Gastrocnemius medialis (tissue), 4 donors: Measurements from ENCODE around the gene DYNLL2. TPM values are rescaled to one million over a fixed set of nuclear protein-coding genes. Genes with fewer than 3 reads are reported as not detected.

Experiments used
- ATAC-seq, 2 donors: fragments of 150-250 bp; one replicate each; pipeline ENCODE4 v1.9.1; 2016
- DNase-seq, 2 donors: peaks; one replicate each; pipeline ENCODE4 v3.0.0-alpha.2; 2019
- H3K27ac ChIP-seq, 4 donors: fragments of 200-600 bp; sonication (generic); 1 replicate in 1 of 4; 2 replicates in 3 of 4; pipeline ENCODE4 v1.5.1; 2016 to 2018; ENCODE audit warnings: mild to moderate bottlenecking in 2 of 4, moderate library complexity in 1 of 4
- H3K27me3 ChIP-seq, 3 donors: fragments of 200-600 bp; sonication (generic) in 2 of 3; 1 replicate in 1 of 3; 2 replicates in 2 of 3; pipeline versions ENCODE4 v1.5.1 to v1.6.0; 2016 to 2019; ENCODE audit warnings: mild to moderate bottlenecking in 1 of 3, moderate library complexity in 1 of 3
- H3K36me3 ChIP-seq, 2 donors: fragments of 200-600 bp; sonication (generic) in 1 of 2; one replicate each; pipeline ENCODE4 v1.5.1; 2017 to 2018
- H3K4me1 ChIP-seq, 2 donors: fragments of 200-600 bp; sonication (generic) in 1 of 2; one replicate each; pipeline ENCODE4 v1.5.1; 2016 to 2017; ENCODE audit warnings: mild to moderate bottlenecking in 2 of 2
- H3K4me3 ChIP-seq, 4 donors: fragments of 200-600 bp; sonication (generic) in 3 of 4; 1 replicate in 1 of 4; 2 replicates in 3 of 4; pipeline ENCODE4 v1.5.1; 2016 to 2019; ENCODE audit warnings: mild to moderate bottlenecking in 2 of 4
- H3K9me3 ChIP-seq, 3 donors: fragments of 200-600 bp; sonication (generic) in 2 of 3; 1 replicate in 1 of 3; 2 replicates in 2 of 3; pipeline ENCODE4 v1.5.1; 2016 to 2019
- POLR2A ChIP-seq, 2 donors: fragments of 450-650 bp; IDR thresholded peaks; one replicate each; pipeline ENCODE4 v1.6.1; 2017; ENCODE audit warnings: antibody characterized with exemption in 2 of 2, mild to moderate bottlenecking in 2 of 2, moderate library complexity in 2 of 2
- in situ Hi-C, 4 donors: fragments of 200-750 bp; cut with MboI; loops; one replicate each; pipeline versions ENCODE4 v1.15.0 to v1.8.0; 2017; ENCODE audit warnings: low sequenced_read_pairs in 4 of 4
- intact Hi-C: fragments of 100-400 bp; cut with DNase I; formaldehyde crosslinking; loops from one replicate; pipeline ENCODE4 v1.15.1; 2023; ENCODE audit warnings: low total_unique reads
- total RNA-seq, 4 donors: library from RNA; depleted of rRNA; stranded (reverse); fragments of >200 nt; gene quantifications; one replicate each; pipeline versions ENCODE4 v1.1.0 to v1.2.3, GENCODE V29; 2016
- TF ChIP-seq, protein P1 (sequence below), 5 experiments: fragments of 450-650 bp in 3 of 5; fragments of 200-600 bp in 2 of 5; sonication (generic) in 2 of 5; IDR thresholded peaks in 4 of 5; conservative IDR thresholded peaks in 1 of 5; 1 replicate in 4 of 5; 2 replicates in 1 of 5; pipeline ENCODE4 v1.5.1; 2016 to 2019; ENCODE audit warnings: antibody characterized with exemption in 5 of 5, mild to moderate bottlenecking in 3 of 5, moderate library complexity in 3 of 5

DYNLL2 gene
- total RNA-seq, 4 donors from 2014 or later = 14.5 to 28.8 (median 20.4) TPM

DNA sequence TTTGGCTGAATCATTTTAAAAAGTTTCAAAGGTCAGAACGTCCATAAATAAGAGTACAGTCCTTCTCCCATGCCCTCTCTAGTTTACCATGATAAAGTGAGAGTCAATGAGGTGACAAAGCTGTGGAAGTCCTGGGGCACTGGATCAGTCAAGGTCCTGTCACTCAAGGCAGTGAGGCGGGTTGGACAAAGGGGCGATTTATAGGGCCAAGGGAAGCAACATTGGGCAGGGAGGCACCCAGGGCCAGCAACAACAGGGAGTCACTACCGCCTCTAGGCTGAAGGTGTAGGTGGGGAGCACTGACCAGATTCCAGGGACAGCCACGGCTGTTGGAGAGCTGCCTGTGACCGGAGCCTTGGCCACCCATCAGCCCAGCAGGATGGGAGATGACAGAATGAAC, 28.6 kb upstream of the DYNLL2 start:
- no peaks in the 10 kb centered on the region for H3K4me1 ChIP-seq
- TF ChIP-seq, protein P1, sequence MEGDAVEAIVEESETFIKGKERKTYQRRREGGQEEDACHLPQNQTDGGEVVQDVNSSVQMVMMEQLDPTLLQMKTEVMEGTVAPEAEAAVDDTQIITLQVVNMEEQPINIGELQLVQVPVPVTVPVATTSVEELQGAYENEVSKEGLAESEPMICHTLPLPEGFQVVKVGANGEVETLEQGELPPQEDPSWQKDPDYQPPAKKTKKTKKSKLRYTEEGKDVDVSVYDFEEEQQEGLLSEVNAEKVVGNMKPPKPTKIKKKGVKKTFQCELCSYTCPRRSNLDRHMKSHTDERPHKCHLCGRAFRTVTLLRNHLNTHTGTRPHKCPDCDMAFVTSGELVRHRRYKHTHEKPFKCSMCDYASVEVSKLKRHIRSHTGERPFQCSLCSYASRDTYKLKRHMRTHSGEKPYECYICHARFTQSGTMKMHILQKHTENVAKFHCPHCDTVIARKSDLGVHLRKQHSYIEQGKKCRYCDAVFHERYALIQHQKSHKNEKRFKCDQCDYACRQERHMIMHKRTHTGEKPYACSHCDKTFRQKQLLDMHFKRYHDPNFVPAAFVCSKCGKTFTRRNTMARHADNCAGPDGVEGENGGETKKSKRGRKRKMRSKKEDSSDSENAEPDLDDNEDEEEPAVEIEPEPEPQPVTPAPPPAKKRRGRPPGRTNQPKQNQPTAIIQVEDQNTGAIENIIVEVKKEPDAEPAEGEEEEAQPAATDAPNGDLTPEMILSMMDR (IDR thresholded peaks at IDR 0.05 in 4 of 5, conservative IDR thresholded peaks at IDR 0.05 in 1 of 5) = no peak
- no peak for TF ChIP-seq POLR2A (IDR thresholded peaks at IDR 0.05)
- peaks cover 0 to 3% (median 0%) of the 10 kb centered on the region in 3 donors for H3K27me3 ChIP-seq
- H3K4me3 ChIP-seq = no peak overlapping the region
- no peaks in the 10 kb centered on the region for H3K9me3 ChIP-seq
- H3K27ac ChIP-seq = no peak overlapping the region
- in situ Hi-C loops (no loop called here), intact Hi-C loops (no loop called here)
- DNase-seq = no peak
- H3K36me3 ChIP-seq = no peaks in the 10 kb centered on the region
- ATAC-seq = no peak

DNA sequence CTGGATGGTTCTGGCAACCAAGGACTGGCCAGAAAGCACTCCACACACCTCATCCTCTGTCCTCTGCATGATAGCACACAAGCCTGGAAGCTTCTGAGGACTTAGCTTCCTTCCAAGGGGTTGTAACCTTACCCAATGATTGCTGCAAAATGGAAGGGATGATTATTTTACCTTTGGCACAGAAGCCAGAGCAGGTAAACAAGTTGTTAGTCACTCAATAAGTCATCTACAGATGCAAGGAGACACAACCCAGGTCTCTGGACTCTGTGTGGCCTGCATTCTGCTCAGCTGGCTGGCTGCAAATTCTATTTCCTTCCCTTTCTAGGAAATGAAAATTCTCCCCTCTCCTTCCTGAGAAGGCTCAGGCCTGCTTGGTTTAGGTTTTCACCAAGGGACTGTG, 26.7 kb upstream of the DYNLL2 start:
- H3K9me3 ChIP-seq = no peaks in the 10 kb centered on the region
- no peaks in the 10 kb centered on the region for H3K27me3 ChIP-seq
- H3K4me3 ChIP-seq = no peak overlapping the region
- no peak for ATAC-seq
- H3K36me3 ChIP-seq = no peaks in the 10 kb centered on the region
- no peak overlapping the region for H3K27ac ChIP-seq
- intact Hi-C loops (no loop called here), in situ Hi-C loops (no loop called here)
- DNase-seq = no peak
- H3K4me1 ChIP-seq = no peaks in the 10 kb centered on the region
- TF ChIP-seq POLR2A (IDR thresholded peaks at IDR 0.05) = no peak
- TF ChIP-seq, protein P1 (IDR thresholded peaks at IDR 0.05 in 4 of 5, conservative IDR thresholded peaks at IDR 0.05 in 1 of 5) = no peak

DNA sequence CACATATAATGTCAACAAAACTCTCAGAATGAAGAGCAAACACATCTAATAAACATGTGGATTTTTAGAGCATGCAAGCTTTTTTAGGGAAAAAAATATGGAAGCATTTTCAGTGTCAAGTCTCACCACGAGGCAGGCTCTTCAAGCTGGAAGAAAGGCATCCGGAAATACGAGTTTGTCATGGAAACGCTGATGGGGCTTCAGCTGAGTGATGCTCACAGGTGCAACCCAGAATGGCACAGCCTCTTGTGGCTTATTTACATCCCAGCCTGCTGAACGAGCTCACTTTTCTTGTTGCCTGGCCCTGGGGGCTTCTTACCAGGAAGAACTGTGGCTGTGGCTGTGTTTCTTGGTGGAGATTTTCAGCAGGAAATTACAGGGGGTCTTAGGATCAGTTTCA, 24.1 kb upstream of the DYNLL2 start:
- H3K4me3 ChIP-seq = no peak overlapping the region
- TF ChIP-seq POLR2A (IDR thresholded peaks at IDR 0.05) = no peak
- TF ChIP-seq, protein P1 (IDR thresholded peaks at IDR 0.05 in 4 of 5, conservative IDR thresholded peaks at IDR 0.05 in 1 of 5) = no peak
- H3K4me1 ChIP-seq = no peaks in the 10 kb centered on the region
- no peak for ATAC-seq
- no peak overlapping the region for H3K27ac ChIP-seq
- in situ Hi-C loops = no loop called here
- no peaks in the 10 kb centered on the region for H3K27me3 ChIP-seq
- DNase-seq = no peak
- intact Hi-C loops = no loop called here
- H3K9me3 ChIP-seq = no peaks in the 10 kb centered on the region
- H3K36me3 ChIP-seq = no peaks in the 10 kb centered on the region

DNA sequence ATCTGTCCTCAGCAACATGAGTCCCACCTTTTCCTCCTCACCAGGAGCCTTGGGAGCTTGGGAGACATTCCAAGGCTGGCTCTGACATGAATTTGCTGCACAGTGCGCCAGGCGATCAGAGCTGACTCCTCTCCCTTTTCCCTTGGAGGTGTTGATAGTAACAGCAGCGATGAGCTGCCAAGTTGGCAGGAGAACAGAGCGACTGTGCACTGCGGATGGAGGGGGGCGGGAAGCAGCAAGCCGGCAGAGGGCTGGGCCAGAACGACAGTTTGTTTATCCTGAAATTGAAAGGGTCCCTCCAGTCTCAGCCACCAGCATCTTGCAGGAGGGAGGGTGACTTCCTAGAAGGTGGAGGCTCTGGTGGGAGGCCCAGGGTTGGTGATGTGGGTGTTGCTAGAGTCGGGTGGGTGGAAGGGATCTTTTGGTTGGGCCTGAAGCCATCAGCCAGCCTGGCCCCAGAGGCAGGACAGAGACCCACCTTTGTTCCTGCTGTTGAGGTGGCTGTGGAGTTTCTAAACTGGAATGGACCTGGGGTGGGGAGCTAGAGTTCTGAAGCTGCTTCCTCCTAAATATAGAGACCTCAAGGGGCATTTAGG, 22.5 kb upstream of the DYNLL2 start:
- intact Hi-C loops (no loop called here), in situ Hi-C loops (no loop called here)
- no peak for TF ChIP-seq POLR2A (IDR thresholded peaks at IDR 0.05)
- TF ChIP-seq, protein P1 (IDR thresholded peaks at IDR 0.05 in 4 of 5, conservative IDR thresholded peaks at IDR 0.05 in 1 of 5) = no peak
- Histone ChIP-seq H3K4me1 (no peaks in the 10 kb centered on the region), H3K36me3 (no peaks in the 10 kb centered on the region), H3K9me3 (no peaks in the 10 kb centered on the region), H3K27ac (no peak overlapping the region), H3K27me3 (no peaks in the 10 kb centered on the region), H3K4me3 (no peak overlapping the region)
- no peak for ATAC-seq
- no peak for DNase-seq

- DNase-seq (no peak), ATAC-seq (no peak)
- Histone ChIP-seq H3K27ac (no peak overlapping the region), H3K9me3 (no peaks in the 10 kb centered on the region), H3K4me1 (no peaks in the 10 kb centered on the region), H3K4me3 (no peak overlapping the region), H3K27me3 (no peaks in the 10 kb centered on the region), H3K36me3 (no peaks in the 10 kb centered on the region)
- TF ChIP-seq, protein P1 (IDR thresholded peaks at IDR 0.05 in 4 of 5, conservative IDR thresholded peaks at IDR 0.05 in 1 of 5) = no peak
- no peak for TF ChIP-seq POLR2A (IDR thresholded peaks at IDR 0.05)
- in situ Hi-C loops (no loop called here), intact Hi-C loops (no loop called here)
These were observed 21.5 kb upstream of the DYNLL2 start for GRCh38 chr17:58061672-58062071.
